Measurements from ENCODE around the gene MGP. TPM values are rescaled to one million over a fixed set of nuclear protein-coding genes. Genes with fewer than 3 reads are reported as not detected.

MGP gene
- polyA plus RNA-seq, 10 donors = 176 to 480 (median 293) TPM

GRCh38 chr12:14833952-14834351 lies 51.7 kb downstream of the MGP start:
- no peak for DNase-seq

DNA sequence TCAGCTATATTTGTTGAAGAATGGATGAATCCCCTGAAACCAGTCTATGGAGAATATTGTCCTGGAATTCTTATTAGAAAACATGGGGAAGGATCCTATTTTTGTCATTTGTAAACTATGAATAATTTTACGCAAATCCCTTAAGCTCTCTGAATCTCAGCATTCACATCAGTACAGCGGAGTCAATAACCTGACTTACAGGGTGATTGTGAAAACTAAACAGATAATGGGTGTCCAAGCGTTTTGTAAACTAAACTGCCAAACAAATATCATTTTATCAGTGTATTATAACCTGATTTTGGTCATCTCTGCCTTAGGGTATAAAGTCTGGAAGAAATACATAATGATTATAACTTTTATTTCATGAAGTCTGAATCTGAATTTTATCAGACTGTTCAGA lies 52.3 kb downstream of the MGP start:
- DNase-seq = no peak

Other genes with a start within 250 kb of the MGP start
- under 1 TPM; 0.13 to 0.38 (median 0.25) TPM for gene GUCY2C, start 189.3 kb downstream of the MGP start, polyA plus RNA-seq (ENCODE audit: insufficient read length in 10 of 10)
- gene WBP11, start 82.4 kb downstream of the MGP start, polyA plus RNA-seq (ENCODE audit: insufficient read length in 10 of 10) = 10 to 100 TPM; 49.0 to 71.0 (median 58.8) TPM
- 1 to 10 TPM in 8 of 10 donors, under 1 TPM in 2; 0.73 to 2.5 (median 1.3) TPM for gene C12orf60, start 82.2 kb downstream of the MGP start, polyA plus RNA-seq (ENCODE audit: insufficient read length in 10 of 10)
- under 1 TPM; 0.08 to 0.42 (median 0.19) TPM for gene SMCO3, start 71.7 kb downstream of the MGP start, polyA plus RNA-seq (ENCODE audit: insufficient read length in 10 of 10)
- gene ART4, start 42.3 kb downstream of the MGP start, polyA plus RNA-seq (ENCODE audit: insufficient read length in 10 of 10) = under 1 TPM in 9 of 10 donors, not detected in 1; 0.03 to 0.67 (median 0.19) TPM
- 1 to 10 TPM in 1 of 10 donors, under 1 TPM in 8, not detected in 1; 0.14 to 1.2 (median 0.55) TPM for gene ERP27, start 52.7 kb upstream of the MGP start, polyA plus RNA-seq (ENCODE audit: insufficient read length in 10 of 10)
- gene ARHGDIB, start 75.7 kb upstream of the MGP start, polyA plus RNA-seq (ENCODE audit: insufficient read length in 10 of 10) = 10 to 100 TPM; 33.5 to 83.5 (median 45.8) TPM
- gene PDE6H, start 87.2 kb upstream of the MGP start, polyA plus RNA-seq (ENCODE audit: insufficient read length in 10 of 10) = not detected

All from muscle of back (tissue), 11 donors.